ENCODE results near the gene NUCB1. TPM values are rescaled to one million over a fixed set of nuclear protein-coding genes. Genes with fewer than 3 reads are reported as not detected.

The NUCB1 gene
- total RNA-seq, 1 experiment from 2014 or later: 125 TPM

DNA sequence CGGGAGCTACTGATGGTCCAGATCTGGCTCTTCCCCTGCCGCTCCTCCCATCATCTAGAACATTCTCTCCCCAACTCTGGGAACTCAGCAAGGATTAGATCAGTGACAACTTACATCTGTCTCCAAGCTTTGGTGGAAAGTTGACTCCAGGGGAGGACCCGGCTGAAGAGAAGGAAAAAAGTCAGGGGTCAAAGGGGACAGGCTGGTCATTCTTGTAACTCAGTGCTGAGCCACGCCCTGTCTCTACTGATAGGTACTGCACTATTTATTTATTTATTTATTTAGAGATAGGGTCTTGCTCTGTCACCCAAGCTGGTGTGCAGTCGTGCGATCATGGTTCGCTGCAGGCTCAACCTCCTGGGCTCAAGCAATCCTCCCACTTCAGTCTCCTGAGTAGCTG, 46.0 kb upstream of the NUCB1 start:
- no peak overlapping the region for H4K91ac ChIP-seq (ENCODE audit: insufficient read length, low read depth, low read length)
- no peaks in the 10 kb centered on the region for H3K23me2 ChIP-seq (ENCODE audit: insufficient read length, low read depth, low read length, poor library complexity, severe bottlenecking)
- H3K9me3 ChIP-seq (ENCODE audit: control insufficient read depth, low read depth, low read length): no peaks in the 10 kb centered on the region
- no peak overlapping the region for H2AFZ ChIP-seq (ENCODE audit: low read length)
- H2BK15ac ChIP-seq (ENCODE audit: low read depth, low read length): no peak overlapping the region
- H3K79me1 ChIP-seq (ENCODE audit: insufficient read depth, low read depth, low read length, poor library complexity, severe bottlenecking): no peaks in the 10 kb centered on the region
- Mint-ChIP-seq H3K27ac (no peak overlapping the region), H3K36me3 (ENCODE audit: insufficient read depth in 1 of 3, low read depth in 3 of 3) (peaks cover 0 to 22% (median 0%) of the 10 kb centered on the region in 3 experiments; a peak in 4 of 7 replicates), H3K4me3 (no peak overlapping the region), H3K9me3 (no peaks in the 10 kb centered on the region), H3K4me1 (peaks cover 1% of the 10 kb centered on the region in 2 experiments), H3K27me3 (ENCODE audit: low read depth) (no peaks in the 10 kb centered on the region)
- H3K23ac ChIP-seq (ENCODE audit: insufficient read length, low read depth, low read length): no peak overlapping the region
- H2AK5ac ChIP-seq (ENCODE audit: insufficient read length, low read length): no peak overlapping the region
- no peak overlapping the region for H4K5ac ChIP-seq (ENCODE audit: insufficient read length, low read depth, low read length)
- H3K56ac ChIP-seq (ENCODE audit: insufficient read length, low read depth, low read length): no peak overlapping the region
- H3K27me3 ChIP-seq (ENCODE audit: insufficient read depth, low read length): no peaks in the 10 kb centered on the region
- H3T11ph ChIP-seq (ENCODE audit: low read length): no peak overlapping the region
- H2BK5ac ChIP-seq (ENCODE audit: insufficient read length, low read length): no peak overlapping the region
- H3K79me2 ChIP-seq (ENCODE audit: insufficient read depth, low read length): no peaks in the 10 kb centered on the region
- H3K4me1 ChIP-seq (ENCODE audit: insufficient read depth, low read length): no peaks in the 10 kb centered on the region; the same call in 1 of the 2 replicates
- no CpG with 5 or more reads among the region's 7 CpGs for WGBS (ENCODE audit: extremely low coverage, insufficient read length, low lambda C conversion rate)
- TF ChIP-seq, protein P1, sequence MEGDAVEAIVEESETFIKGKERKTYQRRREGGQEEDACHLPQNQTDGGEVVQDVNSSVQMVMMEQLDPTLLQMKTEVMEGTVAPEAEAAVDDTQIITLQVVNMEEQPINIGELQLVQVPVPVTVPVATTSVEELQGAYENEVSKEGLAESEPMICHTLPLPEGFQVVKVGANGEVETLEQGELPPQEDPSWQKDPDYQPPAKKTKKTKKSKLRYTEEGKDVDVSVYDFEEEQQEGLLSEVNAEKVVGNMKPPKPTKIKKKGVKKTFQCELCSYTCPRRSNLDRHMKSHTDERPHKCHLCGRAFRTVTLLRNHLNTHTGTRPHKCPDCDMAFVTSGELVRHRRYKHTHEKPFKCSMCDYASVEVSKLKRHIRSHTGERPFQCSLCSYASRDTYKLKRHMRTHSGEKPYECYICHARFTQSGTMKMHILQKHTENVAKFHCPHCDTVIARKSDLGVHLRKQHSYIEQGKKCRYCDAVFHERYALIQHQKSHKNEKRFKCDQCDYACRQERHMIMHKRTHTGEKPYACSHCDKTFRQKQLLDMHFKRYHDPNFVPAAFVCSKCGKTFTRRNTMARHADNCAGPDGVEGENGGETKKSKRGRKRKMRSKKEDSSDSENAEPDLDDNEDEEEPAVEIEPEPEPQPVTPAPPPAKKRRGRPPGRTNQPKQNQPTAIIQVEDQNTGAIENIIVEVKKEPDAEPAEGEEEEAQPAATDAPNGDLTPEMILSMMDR (conservative IDR thresholded peaks at IDR 0.05): no peak
- no peak overlapping the region for H3K4me2 ChIP-seq (ENCODE audit: insufficient read depth, insufficient read length, low read length)
- no peak overlapping the region for H2BK120ac ChIP-seq (ENCODE audit: low read depth, low read length, poor library complexity, severe bottlenecking)
- H2BK20ac ChIP-seq (ENCODE audit: low read depth, low read length, poor library complexity, severe bottlenecking): no peak overlapping the region
- H3K27ac ChIP-seq (ENCODE audit: insufficient read length, low read depth, low read length): no peak overlapping the region
- no peak overlapping the region for H3K4ac ChIP-seq (ENCODE audit: low read depth, low read length)
- no peaks in the 10 kb centered on the region for H4K20me1 ChIP-seq (ENCODE audit: control insufficient read depth, insufficient read depth, insufficient read length)
- no peak overlapping the region for H3K9ac ChIP-seq (ENCODE audit: extremely low read depth, insufficient read length, low read length)
- DNase-seq: no peak
- no peak overlapping the region for H2BK12ac ChIP-seq (ENCODE audit: insufficient read length, low read depth, low read length)
- H3K18ac ChIP-seq (ENCODE audit: insufficient read length, low read depth, low read length): no peak overlapping the region
- H3K14ac ChIP-seq (ENCODE audit: insufficient read depth, low read length): no peak overlapping the region
- no peak overlapping the region for H4K8ac ChIP-seq (replicated peaks; ENCODE audit: insufficient read length, low read depth, low read length)

Measured in H9 (cell line).